Lower leg skin (tissue), 3 donors: Measurements from ENCODE around the gene PPIP5K2.

ENCODE experiments used
- CTCF ChIP-seq, 3 donors: fragments of 450-650 bp; IDR thresholded peaks; one replicate each; pipeline ENCODE4 v1.5.1; 2016; ENCODE audit warnings: antibody characterized with exemption in 3 of 3, mild to moderate bottlenecking in 3 of 3, moderate library complexity in 2 of 3
- POLR2A ChIP-seq, 2 donors: fragments of 450-650 bp; IDR thresholded peaks; one replicate each; pipeline ENCODE4 v1.6.1; 2016 to 2017; ENCODE audit warnings: antibody characterized with exemption in 2 of 2, mild to moderate bottlenecking in 1 of 2, moderate library complexity in 1 of 2

DNA sequence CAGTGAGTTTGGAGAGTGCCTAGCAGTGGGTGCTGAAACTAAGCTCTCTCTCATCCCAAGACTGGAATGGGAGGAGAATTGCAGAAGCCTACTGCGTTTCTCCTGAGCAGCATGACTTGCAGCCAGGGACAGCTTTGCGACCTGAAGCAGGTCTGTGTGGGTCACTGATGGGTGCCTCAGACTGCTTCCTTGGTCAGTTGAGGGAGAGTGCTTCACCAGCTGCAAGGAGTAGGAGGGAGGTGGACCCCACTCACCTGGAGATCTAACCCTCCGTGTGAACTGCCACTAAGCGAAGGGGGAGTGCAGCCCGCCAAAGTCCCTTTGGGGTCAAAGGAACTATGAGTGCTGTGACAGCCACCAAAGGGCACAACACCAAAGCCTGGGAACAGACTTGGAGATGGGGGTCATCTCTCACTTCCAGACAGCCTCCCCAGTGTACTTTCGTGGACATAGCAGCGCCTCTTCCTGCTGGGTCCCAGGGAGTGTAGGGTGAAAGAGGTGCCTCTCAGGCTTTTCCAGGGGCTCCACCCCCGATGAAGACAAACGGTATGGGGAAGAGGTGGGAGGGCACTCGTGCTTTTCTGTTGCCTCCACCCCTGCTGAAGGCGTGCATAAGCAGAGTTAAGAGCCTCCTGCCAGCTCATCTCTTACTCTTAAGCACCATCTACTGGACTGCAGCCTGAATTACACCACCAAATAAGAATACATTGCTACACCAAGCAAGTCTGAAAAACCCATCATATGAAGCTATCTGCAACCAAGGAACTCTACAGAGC is 104.2 kb downstream of the PPIP5K2 start:
- TF ChIP-seq CTCF (IDR thresholded peaks at IDR 0.05) (no peak), POLR2A (IDR thresholded peaks at IDR 0.05) (no peak)
